NCI-H748 treated with DMSO at 0.1 percent for 48 hours (cell line): ENCODE results near the gene DCDC2C.
"Not testable (repeated sequence)": the region's sequence is repeated elsewhere in the genome, so short reads cannot be mapped to it uniquely, and the experiment has no call there.

Experiments
- DNase-seq: peaks from one replicate; lab custom pipeline; 2025; lab: John Stamatoyannopoulos, UW

DCDC2C gene

DNA sequence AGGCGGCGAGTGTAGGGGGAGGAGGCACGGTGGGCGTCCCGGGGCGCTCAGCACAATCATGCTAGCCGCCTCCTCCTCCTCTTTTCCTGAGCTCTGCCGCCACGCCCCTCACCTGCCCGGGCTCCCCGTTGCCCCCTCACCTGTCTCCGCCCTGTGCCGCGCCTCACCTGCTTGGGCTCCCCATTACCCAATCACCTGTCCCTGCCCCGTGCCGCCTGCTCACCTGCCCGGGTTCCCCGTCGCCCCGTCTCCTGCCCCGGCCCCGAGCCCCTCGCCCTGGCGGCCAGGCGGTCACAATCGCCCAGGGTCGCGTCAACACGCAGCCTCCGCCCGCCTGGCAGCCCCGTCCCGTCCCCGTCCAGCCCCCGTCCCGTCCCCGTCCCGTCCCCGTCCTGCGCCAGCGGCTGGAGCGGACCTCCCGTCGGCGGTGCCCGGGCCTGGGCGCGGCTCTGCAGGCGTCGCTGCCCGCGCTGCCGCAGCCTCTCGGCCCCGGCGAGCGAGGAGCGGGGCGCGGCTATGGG lies at the start of gene DCDC2C:
Gene DCDC2C, plus strand, starts transcription at position 340 of the 521 bp plus-strand sequence. Its CDS starts 177 bp downstream, at position 517.
- DNase-seq, result no peak

GRCh38 chr2:3654011-3654410 lies 49.4 kb upstream of the DCDC2C start:
- DNase-seq, result no peak

DNA sequence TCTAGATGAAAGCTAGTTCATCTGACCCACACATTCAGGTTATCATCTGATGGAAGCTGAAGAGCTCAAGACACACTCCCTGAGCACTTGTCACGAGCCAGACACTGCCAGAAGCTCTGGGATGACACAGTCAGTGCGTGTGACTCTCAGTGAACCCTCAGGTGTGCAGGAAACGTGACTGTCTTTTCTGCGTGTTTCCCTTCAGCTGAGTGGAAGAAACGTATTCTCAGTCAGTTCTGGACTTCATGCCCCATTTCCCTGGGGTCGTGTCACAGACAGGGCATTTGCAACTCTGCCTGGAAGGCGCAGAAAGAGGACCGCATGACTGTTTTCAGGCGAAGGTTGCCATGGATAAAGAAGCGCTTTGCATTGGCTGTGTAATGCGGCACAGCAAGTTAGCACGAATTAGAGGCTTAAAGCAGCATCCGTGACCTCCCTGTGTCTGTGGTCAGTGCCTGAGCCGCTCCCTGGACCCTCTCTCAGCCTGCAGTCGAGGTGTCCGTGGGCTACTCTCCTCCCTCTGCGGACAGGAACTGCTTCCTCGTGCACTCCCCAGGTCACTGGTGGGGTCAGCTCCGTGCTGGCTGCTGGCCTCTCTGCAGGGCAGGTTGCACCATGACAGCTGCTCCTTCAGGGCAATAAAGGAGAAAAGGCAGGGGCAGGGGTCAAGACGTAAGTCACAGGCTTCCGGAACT lies 48.7 kb upstream of the DCDC2C start:
- no peak for DNase-seq

GRCh38 chr2:3655871-3656761 lies 47.3 kb upstream of the DCDC2C start:
- no peak for DNase-seq

DNA sequence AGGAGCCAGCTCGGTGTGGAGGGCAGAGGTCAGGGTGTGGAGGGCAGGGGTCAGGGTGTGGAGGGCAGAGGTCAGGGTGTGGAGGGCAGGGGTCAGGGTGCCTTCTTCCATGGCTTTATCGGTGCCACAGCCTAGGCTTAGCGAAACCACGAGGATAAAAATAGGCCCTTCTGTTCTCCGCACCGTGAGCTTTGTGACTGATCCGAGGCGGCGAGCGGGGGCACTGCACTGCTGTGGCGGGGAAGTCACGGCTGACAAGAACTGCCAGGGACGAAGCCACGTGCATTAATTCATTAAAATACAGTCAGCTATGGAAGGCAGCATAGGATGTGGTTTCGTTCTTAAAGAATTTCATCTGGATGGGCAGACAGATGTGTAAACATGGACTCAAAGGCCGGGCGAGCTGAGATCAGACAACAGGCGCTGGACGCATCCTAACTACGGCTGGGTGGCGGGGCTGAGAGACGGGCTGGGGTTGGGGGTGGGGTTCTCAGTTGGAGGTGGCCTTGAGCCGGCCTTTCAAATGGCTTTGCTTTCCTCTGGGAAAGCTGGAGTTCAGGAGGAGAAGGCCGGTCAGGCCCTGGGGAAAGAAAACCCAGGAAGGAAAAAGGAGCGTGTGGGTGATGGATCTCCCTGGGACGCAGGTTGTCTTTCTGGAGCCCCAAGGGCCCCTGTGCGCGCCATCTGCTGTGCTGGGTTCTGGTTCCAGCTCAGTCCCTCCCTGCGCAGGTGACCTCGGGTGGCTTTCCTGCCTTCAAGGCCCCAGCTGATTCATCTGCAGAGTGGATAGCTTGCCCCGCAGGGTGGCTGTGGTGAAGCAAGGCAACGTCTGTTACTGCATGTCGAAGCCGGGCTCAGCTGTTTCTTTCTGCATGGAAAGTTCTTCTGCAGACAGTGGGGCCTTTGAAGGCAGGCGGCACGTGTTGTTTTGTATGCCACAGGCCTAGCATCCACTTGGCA lies 46.3 kb upstream of the DCDC2C start:
- no peak for DNase-seq

DNA sequence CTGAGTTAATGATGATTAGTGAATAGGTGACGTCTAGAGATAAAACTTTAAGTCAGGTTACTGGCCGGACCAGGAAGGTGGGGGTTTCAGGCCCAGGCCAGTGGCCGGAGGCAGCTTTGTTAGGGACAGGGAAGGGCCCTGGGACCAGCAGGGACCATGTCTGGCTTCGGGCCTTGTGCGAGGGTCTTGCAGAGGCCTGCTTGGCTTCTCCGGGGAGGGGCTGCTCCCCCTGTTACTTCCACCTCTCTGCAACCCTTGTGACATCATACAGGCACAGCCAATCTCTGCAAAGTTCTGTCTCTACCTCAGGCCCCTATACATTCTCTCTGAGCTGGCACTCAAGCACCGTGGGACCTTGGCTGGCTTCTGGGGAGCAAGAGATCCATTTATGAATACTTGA lies 45.5 kb upstream of the DCDC2C start, which contains the start of gene ALLC:
Gene ALLC, plus strand, starts transcription at position 320 of the 400 bp plus-strand sequence. CDS start 12,958 bp downstream, outside the sequence.
- DNase-seq, result no peak

DNA sequence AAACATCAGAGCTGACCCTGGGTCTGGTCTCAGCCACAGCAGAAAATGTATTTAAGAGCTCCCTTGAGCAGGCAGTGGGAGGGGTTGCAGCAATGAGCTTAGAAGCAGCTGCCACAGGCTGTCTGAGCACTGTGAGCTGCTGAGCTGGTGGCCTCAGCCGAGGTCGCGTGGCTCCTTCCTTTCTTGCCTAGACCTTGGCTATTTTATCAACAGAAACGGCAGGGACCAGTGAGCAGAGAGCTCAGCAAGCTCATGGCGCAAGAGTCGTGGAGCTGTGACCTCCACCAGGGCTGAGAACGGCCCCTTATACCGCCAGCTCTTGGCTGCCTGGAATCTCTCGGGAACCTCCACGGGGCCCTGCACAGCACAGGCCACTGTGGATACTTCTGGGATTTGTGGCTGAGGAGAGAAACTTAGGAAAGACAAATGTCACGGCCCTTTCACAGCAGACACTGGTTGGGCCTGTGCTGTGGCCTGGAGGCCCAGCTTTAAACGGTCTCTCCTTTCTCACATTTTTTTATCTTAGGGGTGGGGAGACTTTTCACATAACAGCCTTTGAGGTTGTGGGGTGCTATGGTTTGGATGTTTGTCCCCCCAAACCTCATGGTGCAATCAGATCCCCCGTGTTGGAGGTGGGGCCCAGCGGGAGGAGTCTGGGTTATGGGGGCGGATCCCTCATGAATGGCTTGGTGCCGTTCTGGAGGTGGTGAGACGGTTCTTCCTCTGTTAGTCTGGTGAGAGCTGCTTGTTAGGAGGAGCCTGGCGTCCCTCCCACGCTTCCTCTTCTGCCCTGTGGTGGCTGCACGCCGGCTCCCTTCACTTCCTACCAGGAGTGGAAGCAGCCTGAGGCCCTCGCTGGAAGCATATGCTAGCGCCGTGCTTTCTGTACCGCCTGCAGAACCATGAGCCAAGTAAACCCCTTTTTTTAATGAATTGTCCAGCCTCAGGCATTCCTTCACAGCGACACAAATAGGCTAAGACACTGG lies 43.6 kb upstream of the DCDC2C start:
- DNase-seq, result no peak

GRCh38 chr2:3660640-3661039 lies 42.7 kb upstream of the DCDC2C start:
- not testable (repeated sequence) for DNase-seq

DNA sequence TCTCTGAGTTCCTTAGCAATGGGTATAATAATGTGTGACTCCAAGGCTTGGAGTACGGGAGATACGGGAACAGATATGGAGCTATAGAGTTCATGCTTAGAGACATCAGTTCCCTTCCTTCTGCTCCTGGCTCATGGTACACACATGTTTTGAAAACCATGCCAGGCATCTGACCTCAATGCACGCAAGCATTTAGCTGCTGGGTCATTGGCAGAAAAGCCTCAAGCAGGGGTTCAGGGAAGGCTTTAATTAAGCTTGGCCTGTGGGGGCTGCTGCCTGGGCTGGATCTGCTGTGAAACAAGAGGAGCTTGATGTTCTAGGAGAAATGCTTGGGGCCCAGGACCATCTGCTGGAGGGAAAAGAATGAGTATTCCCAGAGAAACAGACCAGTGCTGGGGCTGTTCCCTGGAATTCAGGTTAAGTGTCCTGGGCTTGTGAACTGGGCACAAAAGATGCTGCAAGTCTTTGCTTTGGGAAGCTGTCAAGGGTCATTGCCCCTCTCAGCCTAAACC lies 42.2 kb upstream of the DCDC2C start:
- DNase-seq, result no peak

GRCh38 chr2:3662239-3662638 lies 41.1 kb upstream of the DCDC2C start:
- no peak for DNase-seq

- DNase-seq, result no peak
Observed at GRCh38 chr2:3664118-3664517, 39.3 kb upstream of the DCDC2C start.

GRCh38 chr2:3664925-3665324 lies 38.5 kb upstream of the DCDC2C start:
- no peak for DNase-seq

GRCh38 chr2:3665886-3666612 lies 37.3 kb upstream of the DCDC2C start:
- no peak for DNase-seq

DNA sequence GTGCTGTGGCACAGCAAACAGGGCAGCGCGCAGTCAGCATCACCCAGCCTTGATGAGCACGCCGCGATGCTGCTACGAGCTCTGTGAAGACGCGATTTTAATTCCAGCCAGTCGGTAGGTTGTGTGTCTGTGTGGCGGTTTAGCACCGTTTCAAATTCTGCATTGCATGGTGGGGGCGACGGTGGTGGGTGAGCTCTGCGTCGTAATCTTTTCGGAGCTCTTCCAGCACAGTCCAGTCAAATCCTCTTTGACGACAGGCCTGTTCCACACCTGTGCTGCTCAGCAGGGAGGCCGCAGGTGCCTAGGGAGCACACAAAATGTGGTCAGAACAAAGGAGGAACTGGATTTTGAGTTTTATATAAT lies 36.8 kb upstream of the DCDC2C start:
- no peak for DNase-seq

DNA sequence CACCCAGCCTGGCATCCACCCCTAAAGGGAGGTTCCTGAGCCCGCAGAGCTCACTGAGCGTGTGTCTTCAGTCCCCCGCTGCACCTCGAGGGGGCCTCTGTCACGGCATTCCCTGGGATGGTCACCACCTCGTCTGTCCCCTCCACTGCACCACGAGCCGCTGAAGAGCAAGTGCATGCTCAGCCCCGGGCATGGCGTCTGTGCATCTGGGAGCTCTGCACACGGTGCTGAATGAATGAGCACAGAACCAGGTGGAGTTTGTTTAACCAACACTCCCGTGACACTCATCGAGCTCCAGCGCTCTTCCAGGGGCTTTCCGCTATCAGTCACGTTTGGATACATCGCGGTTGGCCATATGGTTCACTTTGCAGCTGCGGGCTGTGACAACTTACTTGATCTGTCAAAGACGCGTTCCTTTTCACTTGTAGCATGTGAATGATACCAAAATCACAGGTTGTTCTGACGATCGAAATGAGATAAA lies 36.2 kb upstream of the DCDC2C start:
- DNase-seq, result no peak

DNA sequence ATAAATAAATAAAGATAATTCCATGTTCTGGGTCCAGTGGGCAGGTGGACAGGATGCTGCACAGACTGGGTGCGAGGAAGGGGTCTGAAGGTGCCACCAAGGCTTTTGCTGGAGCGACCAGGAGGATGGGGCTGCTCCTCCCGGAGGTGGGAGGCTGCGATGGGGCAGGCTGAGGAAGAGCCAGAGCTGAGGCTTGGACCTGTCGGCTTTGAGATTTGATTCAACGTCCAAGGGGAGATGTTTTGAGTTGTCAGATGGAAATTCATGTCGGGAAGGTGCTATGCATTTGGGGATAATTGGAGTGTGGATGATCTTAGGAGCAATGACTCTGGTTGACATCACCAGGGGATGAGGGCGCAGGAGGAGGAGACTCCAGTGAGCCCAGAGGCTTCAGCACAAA lies 33.7 kb upstream of the DCDC2C start:
- no peak for DNase-seq

GRCh38 chr2:3670376-3670775 lies 33.0 kb upstream of the DCDC2C start:
- DNase-seq, result no peak

GRCh38 chr2:3670941-3671340 lies 32.4 kb upstream of the DCDC2C start:
- no peak for DNase-seq

- DNase-seq, result no peak
Observed at GRCh38 chr2:3672861-3673678, 30.3 kb upstream of the DCDC2C start.
